GM12878 (cell line): ENCODE results near the gene HEPACAM2. TPM values are rescaled to one million over a fixed set of nuclear protein-coding genes. Genes with fewer than 3 reads are reported as not detected.

Experiments
- ATAC-seq: fragments of 200-7000 bp; cut with Tn5 transposase; 3 replicates; pipeline ENCODE4 v1.9.1; 2020; ENCODE audit warnings: mild to moderate bottlenecking, moderate library complexity
- BruUV-seq: library from RNA; stranded (reverse); fragments of 400-500 nt; replicated peaks from 2 replicates; lab custom pipeline; 2021; lab: Mats Ljungman, UMichigan
- CTCF ChIA-PET: fragments of 300-600 bp; sonication (Branson Sonifier 250); formaldehyde crosslinking; extraction: SDS; loops from one replicate; lab custom pipeline; 2021; ENCODE audit warnings: inconsistent platforms; lab: Yijun Ruan, JAX
- POLR2A ChIA-PET: fragments of 350-600 bp; formaldehyde crosslinking; extraction: SDS; loops from one replicate; lab custom pipeline; 2021; ENCODE audit warnings: inconsistent platforms; lab: Charles Lee
- RAD21 ChIA-PET: fragments of 300-600 bp; sonication (Branson Sonifier 250); formaldehyde crosslinking; loops from one replicate; lab custom pipeline; 2023; ENCODE audit warnings: antibody characterized with exemption; ENCODE audit not compliant: unreplicated experiment; lab: Charles Lee
- SMC1A ChIA-PET: fragments of 300-600 bp; sonication (Branson Sonifier 250); formaldehyde crosslinking; loops from one replicate; lab custom pipeline; 2023; ENCODE audit not compliant: unreplicated experiment, uncharacterized antibody; lab: Charles Lee
- DNase-seq: peaks from one replicate; pipeline ENCODE4 v3.0.0-alpha.2; 2011; ENCODE audit warnings: low read depth, low spot score
- FAIRE-seq: peaks from 3 replicates; lab custom pipeline; 2011; peaks lifted over from hg19 to GRCh38; lab: Jason Lieb, UNC
- H2AFZ ChIP-seq: 2 replicates; pipeline ENCODE4 v1.6.0; 2011; ENCODE audit warnings: low read depth, low read length, control low read depth; ENCODE audit not compliant: control insufficient read depth
- H3K27ac ChIP-seq: 2 replicates; pipeline ENCODE4 v1.5.1; 2011; ENCODE audit warnings: control low read depth; ENCODE audit not compliant: control insufficient read depth, insufficient read depth
- H3K27me3 ChIP-seq, 2 experiments: replicated peaks in 1 of 2; 2 replicates each; pipeline versions ENCODE4 v1.6.0 to v1.6.1; 2011; ENCODE audit warnings: low read length in 1 of 2; ENCODE audit not compliant: control insufficient read depth in 2 of 2, insufficient read depth in 2 of 2
- H3K36me3 ChIP-seq, 2 experiments: 2 replicates each; pipeline ENCODE4 v1.5.1; 2011; ENCODE audit warnings: low read length in 1 of 2; ENCODE audit not compliant: control insufficient read depth in 2 of 2, insufficient read depth in 2 of 2
- H3K4me1 ChIP-seq: 2 replicates; pipeline ENCODE4 v1.6.1; 2011; ENCODE audit warnings: mild to moderate bottlenecking, low read length, moderate library complexity, mixed read lengths; ENCODE audit not compliant: control insufficient read depth, insufficient read depth
- H3K4me2 ChIP-seq: 2 replicates; pipeline ENCODE4 v1.6.0; 2011; ENCODE audit warnings: control low read depth; ENCODE audit not compliant: control insufficient read depth, insufficient read depth
- H3K4me3 ChIP-seq: fragments of 200-600 bp; sonication (generic); 2 replicates; pipeline ENCODE4 v1.5.1; 2016
- H3K79me2 ChIP-seq: 2 replicates; pipeline ENCODE4 v1.6.0; 2011; ENCODE audit warnings: low read length; ENCODE audit not compliant: control insufficient read depth, insufficient read depth
- H3K9ac ChIP-seq: 2 replicates; pipeline ENCODE4 v1.8.0; 2011; ENCODE audit warnings: low read length, control low read depth, mixed read lengths; ENCODE audit not compliant: control insufficient read depth, insufficient read depth
- H3K9me3 ChIP-seq: replicated peaks from 3 replicates; pipeline ENCODE4 v1.5.1; 2011; ENCODE audit warnings: mild to moderate bottlenecking, low read length; ENCODE audit not compliant: control insufficient read depth, insufficient read depth
- H4K20me1 ChIP-seq: 2 replicates; pipeline ENCODE4 v1.6.0; 2011; ENCODE audit not compliant: control insufficient read depth, insufficient read depth
- E2F8 ChIP-seq: fragments of 450-650 bp; IDR thresholded peaks from 2 replicates; pipeline ENCODE4 v1.6.1; 2018; ENCODE audit warnings: mild to moderate bottlenecking, low read depth, moderate library complexity; ENCODE audit not compliant: partially characterized antibody
- REST ChIP-seq: IDR thresholded peaks from 2 replicates; pipeline ENCODE4 v1.6.1; 2012; ENCODE audit warnings: mild to moderate bottlenecking, low read depth, low read length
- WGBS: methylation state at CpG from one replicate; pipeline ENCODE4 v1.1.6; 2016; ENCODE audit warnings: low lambda C conversion rate; ENCODE audit not compliant: insufficient replicate concordance, insufficient coverage; ENCODE audit errors: missing lambda C conversion rate; 5-methylcytosine and 5-hydroxymethylcytosine counted together
- in situ Hi-C: fragments of 300-500 bp; cut with MboI; formaldehyde crosslinking; loops from 9 replicates; pipeline ENCODE4 v1.14.3; 2018; ENCODE audit warnings: mixed read lengths
- intact Hi-C: fragments of 100-400 bp; cut with micrococcal nuclease; formaldehyde crosslinking; loops from one replicate; pipeline ENCODE4 v1.14.2; 2022; ENCODE audit not compliant: unreplicated experiment
- polyA plus RNA-seq, 11 experiments: library from polyadenylated mRNA; depleted of rRNA in 4 of 11; unstranded in 6 of 11; stranded (reverse) in 5 of 11; fragments of >200 nt; fragmentation: Nextera tagmentation in 4 of 11; fragmentation: Illumina TruSeq in 1 of 11; extraction: Ambion mirVana in 4 of 11; extraction: Trizol in 1 of 11; gene quantifications; 1 replicate in 1 of 11; 2 replicates in 10 of 11; pipeline versions ENCODE4 v1.2.1 to v1.2.3, GENCODE V29; 2011 to 2016; ENCODE audit warnings: inconsistent platforms in 2 of 11, missing spikeins in 2 of 11, low read depth in 1 of 11
- total RNA-seq, 4 experiments: library from RNA; depleted of rRNA in 3 of 4; stranded (reverse); fragments of >200 nt in 3 of 4; fragmentation: Illumina TruSeq in 1 of 4; extraction: Trizol in 1 of 4; gene quantifications; 2 replicates each; pipeline versions ENCODE4 v1.2.1 to v1.2.3, GENCODE V29; 2013 to 2021

Gene HEPACAM2
- total and polyA plus RNA-seq, 10 of the 15 experiments (the other 5 are each of a cell fraction or from before 2014, with no cell fraction given): 0.04 to 0.58 TPM; not detected in 8

- FAIRE-seq: no peak
- no peak overlapping the region for H3K27ac ChIP-seq
- CTCF ChIA-PET: no interaction called here
- intact Hi-C loops: no loop called here
- in situ Hi-C loops: no loop called here
- WGBS: 96% methylated on average over 5 of the region's 5 CpGs
- no peak overlapping the region for H3K9ac ChIP-seq
- TF ChIP-seq REST (peak; percentile 21; the same call in 1 of the 2 replicates), E2F8 (no peak)
- TF ChIP-seq, all 136 proteins: peak for 1
- Histone ChIP-seq H3K4me3 (no peak overlapping the region), H3K27me3 (no peaks in the 10 kb centered on the region), H2AFZ (no peak overlapping the region), H3K4me1 (no peaks in the 10 kb centered on the region), H4K20me1 (no peaks in the 10 kb centered on the region), H3K9me3 (no peaks in the 10 kb centered on the region), H3K36me3 (no peaks in the 10 kb centered on the region), H3K4me2 (no peak overlapping the region), H3K79me2 (peaks cover 2% of the 10 kb centered on the region)
- no peak for ATAC-seq
- SMC1A ChIA-PET: no interaction called here
- no TSS peak for BruUV-seq
- DNase-seq: no peak
- POLR2A ChIA-PET: no interaction called here
- RAD21 ChIA-PET: no interaction called here
Observed at GRCh38 chr7:93249491-93250148, 23.4 kb upstream of the HEPACAM2 start.
